GM18526 (cell line): ENCODE data around the gene SF3A1.

Experiments
- POLR2A ChIP-seq: IDR thresholded peaks from 3 replicates; pipeline ENCODE4 v1.6.1; 2011; ENCODE audit not compliant: insufficient read length; ENCODE audit errors: extremely low read depth

The SF3A1 gene

DNA sequence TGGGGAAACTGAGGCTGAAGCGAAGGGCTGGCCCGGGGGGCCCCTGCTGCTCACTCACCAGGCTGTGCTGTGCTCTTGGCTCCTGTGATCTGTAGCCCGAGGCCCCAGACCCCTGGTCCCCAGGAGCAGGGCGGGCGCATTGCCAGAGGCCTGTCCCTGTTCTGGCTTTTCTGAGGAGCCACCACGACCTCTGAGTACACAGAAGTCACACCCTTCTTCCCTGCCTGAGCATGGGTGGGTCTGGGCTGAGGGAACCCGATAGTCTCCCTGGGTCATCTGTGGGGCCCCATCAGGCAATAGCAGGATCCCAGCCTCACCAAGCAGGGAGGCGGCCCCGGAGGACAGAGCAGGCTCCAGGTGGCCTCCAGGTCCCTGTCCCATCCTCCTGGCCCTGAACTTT is 72.5 kb downstream of the SF3A1 start:
- no peak for TF ChIP-seq POLR2A

GRCh38 chr22:30283342-30283741 is 73.4 kb downstream of the SF3A1 start:
- no peak for TF ChIP-seq POLR2A

DNA sequence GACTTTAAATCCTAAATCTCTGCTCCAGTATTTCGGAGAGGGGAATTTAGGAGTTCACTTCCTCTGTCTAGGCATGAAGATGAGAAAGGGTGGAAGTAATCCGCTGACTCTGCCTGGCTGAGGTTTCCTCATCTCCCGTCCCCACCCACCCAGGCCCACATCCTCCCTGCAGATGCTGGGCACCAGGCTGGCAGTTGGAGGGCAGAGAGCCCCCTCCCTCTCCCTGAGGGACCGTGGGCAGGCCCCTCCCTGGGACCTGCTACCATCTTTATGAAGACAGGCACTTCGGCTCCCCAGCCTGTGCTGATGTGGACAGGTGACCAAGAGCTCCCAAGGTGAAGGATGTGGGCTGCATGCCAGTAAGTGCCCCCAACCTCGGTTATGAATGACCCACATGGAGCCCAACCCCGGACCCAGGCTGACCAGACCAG is 74.1 kb downstream of the SF3A1 start:
- TF ChIP-seq POLR2A, result no peak
